Measurements from ENCODE around the gene ZNF423. TPM values are rescaled to one million over a fixed set of nuclear protein-coding genes. Genes with fewer than 3 reads are reported as not detected.

Gene ZNF423
- total and polyA plus RNA-seq, 2 experiments from 2014 or later, result 12.3 to 22.2 TPM

DNA sequence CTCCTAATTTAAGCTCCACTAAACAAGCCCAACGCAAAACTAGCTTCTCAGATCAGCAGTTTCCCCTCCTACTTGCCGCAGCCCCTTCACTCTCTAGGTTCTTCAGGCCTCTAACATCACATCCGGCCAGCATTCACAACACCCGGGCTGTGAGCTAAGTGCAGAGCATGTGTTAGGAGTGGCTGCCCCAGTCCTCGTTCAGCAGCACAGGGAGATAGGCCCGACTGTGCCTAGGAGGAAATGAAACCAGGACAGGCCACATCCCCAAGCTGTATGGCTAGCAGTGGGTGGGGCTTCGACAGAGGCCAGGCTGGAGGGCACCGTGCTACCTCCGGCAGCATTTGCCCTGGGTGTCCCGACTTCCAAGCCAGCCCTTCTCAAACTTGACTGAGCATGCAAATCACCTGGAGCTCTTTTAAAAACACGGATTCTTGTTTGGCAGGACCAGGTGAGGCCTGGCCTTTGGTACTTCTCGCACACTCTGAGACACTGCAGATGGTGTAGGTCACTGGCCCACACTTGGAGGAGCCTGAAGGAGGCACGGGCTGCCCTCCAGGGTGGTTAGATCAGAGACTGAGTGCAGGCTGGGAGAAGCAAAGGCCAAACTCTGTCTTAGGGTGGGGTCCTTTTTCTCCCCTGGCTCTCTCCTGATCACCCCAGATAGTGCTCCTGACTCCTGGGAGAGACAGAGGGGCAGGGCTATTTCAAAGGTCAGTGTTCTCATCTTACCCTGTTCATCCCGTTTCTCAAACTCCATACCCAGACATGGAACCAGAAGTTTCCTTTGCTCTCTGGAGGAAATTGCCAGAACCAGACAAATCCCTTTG, 280.4 kb downstream of the ZNF423 start:
- DNase-seq (ENCODE audit: low read depth in 1 of 2, low spot score in 1 of 2), result peak; percentile 26 to 37
- no peaks in the 10 kb centered on the region for H3K27me3 ChIP-seq
- no peak overlapping the region for H3K4me3 ChIP-seq
- TF ChIP-seq, protein P1, sequence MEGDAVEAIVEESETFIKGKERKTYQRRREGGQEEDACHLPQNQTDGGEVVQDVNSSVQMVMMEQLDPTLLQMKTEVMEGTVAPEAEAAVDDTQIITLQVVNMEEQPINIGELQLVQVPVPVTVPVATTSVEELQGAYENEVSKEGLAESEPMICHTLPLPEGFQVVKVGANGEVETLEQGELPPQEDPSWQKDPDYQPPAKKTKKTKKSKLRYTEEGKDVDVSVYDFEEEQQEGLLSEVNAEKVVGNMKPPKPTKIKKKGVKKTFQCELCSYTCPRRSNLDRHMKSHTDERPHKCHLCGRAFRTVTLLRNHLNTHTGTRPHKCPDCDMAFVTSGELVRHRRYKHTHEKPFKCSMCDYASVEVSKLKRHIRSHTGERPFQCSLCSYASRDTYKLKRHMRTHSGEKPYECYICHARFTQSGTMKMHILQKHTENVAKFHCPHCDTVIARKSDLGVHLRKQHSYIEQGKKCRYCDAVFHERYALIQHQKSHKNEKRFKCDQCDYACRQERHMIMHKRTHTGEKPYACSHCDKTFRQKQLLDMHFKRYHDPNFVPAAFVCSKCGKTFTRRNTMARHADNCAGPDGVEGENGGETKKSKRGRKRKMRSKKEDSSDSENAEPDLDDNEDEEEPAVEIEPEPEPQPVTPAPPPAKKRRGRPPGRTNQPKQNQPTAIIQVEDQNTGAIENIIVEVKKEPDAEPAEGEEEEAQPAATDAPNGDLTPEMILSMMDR (IDR thresholded peaks at IDR 0.05; ENCODE audit: low read depth, low read length), result no peak
- H3K36me3 ChIP-seq, result no peaks in the 10 kb centered on the region
- H3K4me1 ChIP-seq (ENCODE audit: low read depth), result peaks cover under 1% of the 10 kb centered on the region
- H3K9me3 ChIP-seq (ENCODE audit: low read depth), result no peaks in the 10 kb centered on the region
- peak overlapping the region; percentile 35 for H3K27ac ChIP-seq

DNA sequence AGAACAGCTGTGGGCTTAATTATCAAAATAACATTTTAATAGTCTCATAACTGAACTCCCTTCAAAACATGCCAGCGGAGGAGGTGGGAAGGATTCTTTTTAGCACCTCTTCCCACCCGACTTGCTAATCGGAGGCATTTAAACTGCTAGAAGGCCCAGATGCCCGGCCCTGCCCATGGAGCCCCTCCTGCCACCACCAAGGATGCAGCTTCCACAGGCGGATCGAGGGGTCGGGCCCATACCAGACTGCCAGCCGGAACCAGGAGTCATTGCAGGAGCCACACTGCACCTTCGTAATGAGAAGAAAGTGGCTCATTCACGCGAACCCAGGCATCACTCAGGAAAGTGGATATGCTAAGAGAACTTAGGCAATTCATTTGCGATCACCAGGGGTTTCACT, 281.1 kb downstream of the ZNF423 start:
- Histone ChIP-seq H3K27me3 (no peaks in the 10 kb centered on the region), H3K4me1 (ENCODE audit: low read depth) (no peaks in the 10 kb centered on the region), H3K27ac (peak overlapping the region; percentile 35), H3K4me3 (no peak overlapping the region), H3K9me3 (ENCODE audit: low read depth) (no peaks in the 10 kb centered on the region), H3K36me3 (no peaks in the 10 kb centered on the region)
- no peak for DNase-seq (ENCODE audit: low read depth in 1 of 2, low spot score in 1 of 2)
- TF ChIP-seq, protein P1 (IDR thresholded peaks at IDR 0.05; ENCODE audit: low read depth, low read length), result no peak

DNA sequence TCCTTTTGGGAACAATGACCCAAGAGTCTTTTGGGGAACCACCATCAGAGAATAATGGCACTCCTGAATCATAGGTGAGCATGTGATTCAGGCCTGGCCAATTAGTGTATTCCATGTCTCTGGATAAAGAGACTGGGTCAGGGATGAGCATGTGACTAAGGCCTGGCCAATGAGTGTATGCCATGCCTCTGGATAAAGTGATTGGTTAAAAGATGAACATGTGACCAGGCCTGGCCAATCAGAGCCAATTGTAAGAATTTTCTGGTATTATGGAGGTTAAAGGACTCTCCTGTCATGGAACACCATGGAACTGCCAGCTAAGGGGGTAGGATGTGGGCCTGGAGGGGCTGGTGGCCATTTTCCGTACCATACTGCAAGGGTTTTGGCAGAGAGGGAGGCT, 288.0 kb downstream of the ZNF423 start:
- no peaks in the 10 kb centered on the region for H3K27me3 ChIP-seq
- H3K4me3 ChIP-seq, result no peak overlapping the region
- no peaks in the 10 kb centered on the region for H3K36me3 ChIP-seq
- DNase-seq (ENCODE audit: low read depth in 1 of 2, low spot score in 1 of 2), result no peak
- H3K9me3 ChIP-seq (ENCODE audit: low read depth), result no peaks in the 10 kb centered on the region
- TF ChIP-seq, protein P1 (IDR thresholded peaks at IDR 0.05; ENCODE audit: low read depth, low read length), result no peak
- H3K27ac ChIP-seq, result no peak overlapping the region
- peaks cover 3% of the 10 kb centered on the region for H3K4me1 ChIP-seq (ENCODE audit: low read depth)

DNA sequence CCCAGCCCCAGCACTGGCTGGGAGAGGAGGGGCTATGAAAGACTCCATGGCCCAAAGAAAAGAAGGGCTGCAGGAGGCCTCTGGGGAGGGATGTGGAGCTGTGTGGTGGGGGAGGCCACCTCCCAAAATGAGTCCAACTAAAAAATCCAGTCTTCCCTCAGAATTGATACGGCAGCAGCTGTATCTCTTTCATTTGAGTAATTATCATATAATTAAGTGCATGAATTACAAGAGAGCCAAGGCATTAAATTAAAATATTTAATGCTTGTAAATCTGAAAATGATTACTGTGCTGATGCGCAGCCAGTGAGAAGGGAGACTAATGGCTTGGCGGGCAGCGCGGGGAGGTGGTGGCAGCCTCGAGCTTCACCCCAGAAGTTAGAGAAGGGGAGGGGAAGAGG, 289.5 kb downstream of the ZNF423 start:
- Histone ChIP-seq H3K27me3 (no peaks in the 10 kb centered on the region), H3K4me1 (ENCODE audit: low read depth) (peaks cover 3% of the 10 kb centered on the region), H3K36me3 (no peaks in the 10 kb centered on the region), H3K4me3 (no peak overlapping the region), H3K27ac (no peak overlapping the region), H3K9me3 (ENCODE audit: low read depth) (no peaks in the 10 kb centered on the region)
- no peak for DNase-seq (ENCODE audit: low read depth in 1 of 2, low spot score in 1 of 2)
- TF ChIP-seq, protein P1 (IDR thresholded peaks at IDR 0.05; ENCODE audit: low read depth, low read length), result no peak

DNA sequence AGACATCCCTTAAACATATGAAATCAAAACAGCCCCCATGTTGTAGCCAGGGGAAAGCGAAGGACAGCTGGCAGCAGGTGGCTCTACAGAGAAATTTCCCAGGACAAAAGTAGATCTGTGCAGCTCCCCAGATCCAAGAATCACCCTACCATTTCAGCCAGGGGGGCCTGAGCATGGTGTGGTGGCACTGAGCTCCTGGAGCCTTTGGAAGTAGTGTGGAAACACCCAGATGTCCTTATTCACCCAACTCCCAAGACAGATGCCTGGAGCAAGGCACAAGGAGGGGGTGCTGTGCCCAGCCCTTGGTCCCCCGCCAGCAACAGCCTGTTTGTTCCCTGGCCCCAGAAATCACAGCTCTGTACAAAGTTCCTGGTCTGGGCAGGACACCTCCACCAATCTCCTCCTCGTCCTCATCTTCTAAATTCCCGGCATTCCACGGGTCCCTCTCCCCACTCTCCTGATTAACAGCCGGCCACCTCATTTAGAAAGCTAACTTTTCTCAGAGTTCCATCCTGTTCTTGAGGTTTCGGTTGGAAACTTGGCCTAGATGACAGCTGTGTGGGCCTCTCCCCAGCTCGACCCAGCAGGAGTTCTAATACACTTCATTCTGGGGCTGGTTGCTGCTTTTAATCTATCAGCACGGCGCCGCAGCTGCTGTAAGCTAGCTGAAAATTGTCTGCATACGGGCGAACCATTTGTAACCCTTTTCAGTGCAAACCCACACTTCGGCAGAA, 291.2 kb downstream of the ZNF423 start:
- peak in 1 of 2 donors; percentile 17 for DNase-seq (ENCODE audit: low read depth in 1 of 2, low spot score in 1 of 2)
- H3K9me3 ChIP-seq (ENCODE audit: low read depth), result no peaks in the 10 kb centered on the region
- no peak overlapping the region for H3K27ac ChIP-seq
- TF ChIP-seq, protein P1 (IDR thresholded peaks at IDR 0.05; ENCODE audit: low read depth, low read length), result no peak
- no peaks in the 10 kb centered on the region for H3K36me3 ChIP-seq
- H3K4me1 ChIP-seq (ENCODE audit: low read depth), result peaks cover 9% of the 10 kb centered on the region
- H3K4me3 ChIP-seq, result no peak overlapping the region
- no peaks in the 10 kb centered on the region for H3K27me3 ChIP-seq
